Caco-2 (cell line): ENCODE measurements around the gene TIGIT. TPM values are rescaled to one million over a fixed set of nuclear protein-coding genes. Genes with fewer than 3 reads are reported as not detected.
A peak's percentile ranks its signal among the peaks of the same experiment; 100 is the strongest.

ENCODE experiments used
- Bru-seq: library from RNA; stranded (reverse); fragments of 400-500 nt; gene quantifications from one replicate; lab custom pipeline; 2021; lab: Mats Ljungman, UMichigan
- BruChase-seq, 2 experiments: library from RNA; stranded (reverse); fragments of 400-500 nt; gene quantifications; one replicate each; lab custom pipeline; 2021; lab: Mats Ljungman, UMichigan
- BruUV-seq: library from RNA; stranded (reverse); fragments of 400-500 nt; replicated peaks from 2 replicates; lab custom pipeline; 2021; lab: Mats Ljungman, UMichigan
- CTCF ChIA-PET: fragments of 300-600 bp; sonication (Branson Sonifier 250); formaldehyde crosslinking; loops from one replicate; lab custom pipeline; 2022; ENCODE audit warnings: antibody characterized with exemption; lab: Charles Lee
- POLR2A ChIA-PET: fragments of 300-600 bp; sonication (Branson Sonifier 250); formaldehyde crosslinking; loops from one replicate; lab custom pipeline; 2022; ENCODE audit warnings: antibody characterized with exemption; lab: Charles Lee
- DNase-seq, 2 experiments: peaks; one replicate each; pipeline versions ENCODE4 v3.0.0 to v3.0.0-alpha.2; 2020 to 2022
- H3K27me3 ChIP-seq: replicated peaks from 2 replicates; pipeline ENCODE4 v1.6.0; 2011; ENCODE audit warnings: low read length; ENCODE audit not compliant: control insufficient read depth, insufficient read depth
- H3K36me3 ChIP-seq: 2 replicates; pipeline ENCODE4 v1.5.1; 2011; ENCODE audit warnings: low read length; ENCODE audit not compliant: control insufficient read depth, insufficient read depth
- H3K4me1 ChIP-seq: fragments of 250-450 bp; sonication (Bioruptor Pico); 2 replicates; pipeline ENCODE4 v1.5.1; 2020; ENCODE audit warnings: mild to moderate bottlenecking
- H3K4me3 ChIP-seq: 2 replicates; pipeline ENCODE4 v1.5.1; 2011; ENCODE audit warnings: low read depth, mild to moderate bottlenecking, control low read depth, low read length
- H3K9me3 ChIP-seq: fragments of 250-450 bp; sonication (Bioruptor Pico); 2 replicates; pipeline ENCODE4 v1.5.1; 2020; ENCODE audit warnings: mild to moderate bottlenecking, moderate library complexity
- H3K27ac Mint-ChIP-seq: one replicate; pipeline ENCODE4 v1.8.0; 2022; ENCODE audit warnings: mixed read lengths; ENCODE audit not compliant: unreplicated experiment
- H3K27me3 Mint-ChIP-seq: one replicate; pipeline ENCODE4 v1.8.0; 2022; ENCODE audit warnings: mixed read lengths; ENCODE audit not compliant: insufficient read depth, unreplicated experiment
- H3K36me3 Mint-ChIP-seq: one replicate; pipeline ENCODE4 v1.8.0; 2022; ENCODE audit warnings: mild to moderate bottlenecking, mixed read lengths; ENCODE audit not compliant: insufficient read depth, unreplicated experiment
- H3K4me1 Mint-ChIP-seq: one replicate; pipeline ENCODE4 v1.8.0; 2022; ENCODE audit warnings: low read depth, mixed read lengths; ENCODE audit not compliant: unreplicated experiment
- H3K4me3 Mint-ChIP-seq: one replicate; pipeline ENCODE4 v1.8.0; 2022; ENCODE audit warnings: mild to moderate bottlenecking, moderate library complexity, mixed read lengths; ENCODE audit not compliant: unreplicated experiment
- H3K9me3 Mint-ChIP-seq: one replicate; pipeline ENCODE4 v1.8.0; 2022; ENCODE audit warnings: mixed read lengths; ENCODE audit not compliant: unreplicated experiment
- CTCF ChIP-seq, 2 experiments: fragments of 200-600 bp in 1 of 2; IDR thresholded peaks; 1 replicate in 1 of 2; 2 replicates in 1 of 2; pipeline versions ENCODE4 v1.5.1 to v1.8.0; 2011 to 2022; ENCODE audit warnings: antibody characterized with exemption in 1 of 2, control low read depth in 1 of 2, inconsistent platforms in 1 of 2, low read depth in 1 of 2, low read length in 1 of 2, mild to moderate bottlenecking in 1 of 2, moderate library complexity in 1 of 2; ENCODE audit not compliant: insufficient read depth in 1 of 2, severe bottlenecking in 1 of 2, unreplicated experiment in 1 of 2
- intact Hi-C: fragments of 100-400 bp; cut with micrococcal nuclease; formaldehyde crosslinking; loops from one replicate; pipeline ENCODE4 v1.10.0; 2022; ENCODE audit not compliant: unreplicated experiment
- long read RNA-seq: library from polyadenylated mRNA; stranded (forward); transcript quantifications from one replicate; pipeline ENCODE4 v2.0.0, GENCODE V29; 2022
- total RNA-seq: library from RNA; stranded (reverse); gene quantifications from 2 replicates; pipeline ENCODE4 v1.2.3, GENCODE V29; 2022

Gene TIGIT
- total RNA-seq: not detected in 2 replicates
- Bru-seq, nascent RNA: percentile 4 among the genes with signal in this experiment
- percentile 5 among the genes with signal in this experiment for BruChase-seq, experiment 1, labeled RNA remaining after a 2-hour chase
- BruChase-seq, experiment 2, labeled RNA remaining after a 6-hour chase: percentile 5 among the genes with signal in this experiment
- long read RNA-seq: 0 reads

DNA sequence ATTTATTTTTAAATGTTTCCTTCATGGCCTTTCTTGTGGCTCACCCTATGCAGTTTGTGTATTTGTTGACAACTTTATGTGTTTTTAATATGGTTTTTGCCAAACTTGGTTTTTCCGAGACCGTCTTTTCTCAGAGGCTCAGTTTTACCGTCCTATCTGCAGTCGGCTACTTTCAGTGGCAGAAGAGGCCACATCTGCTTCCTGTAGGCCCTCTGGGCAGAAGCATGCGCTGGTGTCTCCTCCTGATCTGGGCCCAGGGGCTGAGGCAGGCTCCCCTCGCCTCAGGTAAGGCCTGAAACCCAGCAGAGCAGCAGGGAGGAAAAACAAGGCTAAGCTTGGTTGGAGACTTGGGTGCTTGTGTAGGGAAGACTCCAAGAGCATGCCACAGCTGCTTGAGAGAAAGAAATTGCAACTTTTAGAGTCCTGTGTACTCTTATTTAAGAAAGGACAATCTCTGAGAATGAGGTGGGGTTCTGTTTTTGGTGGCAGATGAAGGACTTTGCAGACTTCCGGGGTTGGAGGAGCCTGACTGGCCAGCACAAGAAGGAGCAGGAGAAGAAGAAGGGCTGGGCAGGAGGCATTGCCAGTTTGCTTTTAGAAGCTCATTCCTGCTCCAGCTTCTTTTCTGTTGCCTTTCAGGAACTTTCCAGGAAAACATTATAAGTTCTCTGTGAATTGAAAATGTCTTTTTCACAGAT, at the start of gene TIGIT:
TSS of gene TIGIT (plus strand) at position 191 of the 698 bp plus-strand sequence. CDS start at position 225, 34 bp downstream.
- Mint-ChIP-seq H3K4me1 (no peaks in the 10 kb centered on the region), H3K36me3 (no peaks in the 10 kb centered on the region), H3K27me3 (no peaks in the 10 kb centered on the region), H3K27ac (no peak within 1 kb of the TSS), H3K9me3 (no peaks in the 10 kb centered on the region), H3K4me3 (no peak within 1 kb of the TSS)
- intact Hi-C loops: no loop called here
- no TSS peak for BruUV-seq
- no peaks in the 10 kb centered on the region for H3K27me3 ChIP-seq
- no peaks in the 10 kb centered on the region for H3K36me3 ChIP-seq
- TF ChIP-seq CTCF (IDR thresholded peaks at IDR 0.05; ENCODE audit: insufficient read depth in 1 of 2, low read depth in 1 of 2, low read length in 1 of 2, severe bottlenecking in 1 of 2, unreplicated experiment in 1 of 2): no peak
- CTCF ChIA-PET: no interaction called here
- H3K4me3 ChIP-seq: no peak within 1 kb of the TSS
- no peaks in the 10 kb centered on the region for H3K4me1 ChIP-seq
- POLR2A ChIA-PET: no interaction called here
- H3K9me3 ChIP-seq: no peaks in the 10 kb centered on the region
- no peak for DNase-seq

DNA sequence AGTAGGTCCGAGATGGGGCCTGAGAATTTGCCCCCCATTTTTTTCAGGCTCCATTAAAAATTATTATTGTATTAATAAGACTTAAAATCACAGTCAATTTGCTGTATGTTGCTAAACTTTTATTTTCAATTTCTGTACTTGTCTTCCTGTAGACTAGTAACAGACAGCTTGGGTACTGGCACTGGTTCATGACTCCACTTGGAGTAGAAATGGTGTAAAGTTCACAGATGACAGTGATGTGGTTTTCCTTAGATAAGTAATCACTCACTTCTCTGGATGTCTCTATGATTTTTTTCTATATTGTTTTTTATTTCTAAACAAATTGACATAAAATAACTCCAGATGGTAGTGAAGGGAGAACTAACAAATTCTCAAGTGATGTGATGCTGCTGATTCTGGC, 40.9 kb upstream of the TIGIT start:
- Histone ChIP-seq H3K36me3 (no peaks in the 10 kb centered on the region), H3K4me1 (no peaks in the 10 kb centered on the region), H3K27me3 (no peaks in the 10 kb centered on the region), H3K4me3 (no peak overlapping the region), H3K9me3 (no peaks in the 10 kb centered on the region)
- BruUV-seq: no TSS peak
- DNase-seq: no peak
- H3K4me3 Mint-ChIP-seq: no peak overlapping the region
- CTCF ChIA-PET: no interaction called here
- H3K9me3 Mint-ChIP-seq: no peaks in the 10 kb centered on the region
- peaks cover 20% of the 10 kb centered on the region for H3K27me3 Mint-ChIP-seq
- POLR2A ChIA-PET: no interaction called here
- TF ChIP-seq CTCF (IDR thresholded peaks at IDR 0.05; ENCODE audit: insufficient read depth in 1 of 2, low read depth in 1 of 2, low read length in 1 of 2, severe bottlenecking in 1 of 2, unreplicated experiment in 1 of 2): no peak
- H3K27ac Mint-ChIP-seq: no peak overlapping the region
- H3K36me3 Mint-ChIP-seq: no peaks in the 10 kb centered on the region
- H3K4me1 Mint-ChIP-seq: no peaks in the 10 kb centered on the region
- intact Hi-C loops: no loop called here

DNA sequence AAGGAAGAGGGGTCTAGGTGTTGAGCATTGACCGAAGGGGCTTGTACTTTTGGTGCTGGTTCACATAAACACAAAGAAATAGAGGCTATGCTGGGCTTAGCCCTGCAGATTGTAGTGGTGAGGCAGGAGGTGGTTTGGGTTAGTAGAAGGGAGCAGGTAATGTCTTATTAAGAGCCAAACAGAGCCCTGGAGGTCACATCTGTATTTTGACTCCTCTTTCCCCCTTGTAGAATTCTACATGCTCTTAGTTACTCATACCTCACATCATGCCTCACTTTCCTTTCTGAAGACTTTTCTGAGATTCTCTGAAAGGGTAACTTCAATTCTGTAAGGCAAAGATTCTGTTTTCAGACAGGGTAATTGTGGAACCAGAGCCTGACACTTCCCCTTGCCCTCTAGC, 40.3 kb upstream of the TIGIT start:
- no peaks in the 10 kb centered on the region for H3K27me3 ChIP-seq
- DNase-seq: no peak
- ChIA-PET POLR2A (no interaction called here), CTCF (no interaction called here)
- no peak overlapping the region for H3K4me3 ChIP-seq
- peaks cover 20% of the 10 kb centered on the region for H3K27me3 Mint-ChIP-seq
- no peak overlapping the region for H3K27ac Mint-ChIP-seq
- TF ChIP-seq CTCF (IDR thresholded peaks at IDR 0.05; ENCODE audit: insufficient read depth in 1 of 2, low read depth in 1 of 2, low read length in 1 of 2, severe bottlenecking in 1 of 2, unreplicated experiment in 1 of 2): no peak
- intact Hi-C loops: no loop called here
- H3K4me3 Mint-ChIP-seq: no peak overlapping the region
- no peaks in the 10 kb centered on the region for H3K36me3 Mint-ChIP-seq
- no peaks in the 10 kb centered on the region for H3K9me3 ChIP-seq
- no TSS peak for BruUV-seq
- H3K4me1 ChIP-seq: no peaks in the 10 kb centered on the region
- no peaks in the 10 kb centered on the region for H3K36me3 ChIP-seq
- H3K4me1 Mint-ChIP-seq: no peaks in the 10 kb centered on the region
- no peaks in the 10 kb centered on the region for H3K9me3 Mint-ChIP-seq
